Left lung (tissue), 10 donors: ENCODE data around the gene IL17RC. TPM values are rescaled to one million over a fixed set of nuclear protein-coding genes. Genes with fewer than 3 reads are reported as not detected.
A peak's percentile ranks its signal among the peaks of the same experiment; 100 is the strongest.

ENCODE experiments used
- ATAC-seq: fragments of 200-7000 bp; cut with Tn5 transposase; one replicate; pipeline ENCODE4 v1.9.1; 2020; ENCODE audit warnings: moderate library complexity
- DNase-seq, 4 donors: peaks; one replicate each; pipeline ENCODE4 v3.0.0-alpha.2; 2013 to 2020
- H3K27ac ChIP-seq, 2 donors: fragments of 200-600 bp; sonication (generic) in 1 of 2; one replicate each; pipeline versions ENCODE4 v1.5.0 to v1.8.0; 2020 to 2021
- H3K27me3 ChIP-seq, 2 donors: fragments of 200-600 bp; sonication (generic) in 1 of 2; one replicate each; pipeline versions ENCODE4 v1.5.0 to v1.8.0; 2020 to 2021
- H3K36me3 ChIP-seq, 2 donors: fragments of 200-600 bp; sonication (generic) in 1 of 2; one replicate each; pipeline versions ENCODE4 v1.5.0 to v1.8.0; 2020 to 2021
- H3K4me1 ChIP-seq, 2 donors: fragments of 200-600 bp; one replicate each; pipeline ENCODE4 v1.8.0; 2021
- H3K4me3 ChIP-seq, 2 donors: fragments of 200-600 bp; sonication (generic) in 1 of 2; one replicate each; pipeline versions ENCODE4 v1.5.0 to v1.8.0; 2020 to 2021; ENCODE audit warnings: mild to moderate bottlenecking in 1 of 2
- H3K9me3 ChIP-seq, 2 donors: fragments of 200-600 bp; sonication (generic) in 1 of 2; one replicate each; pipeline versions ENCODE4 v1.5.0 to v1.8.0; 2020 to 2021
- CTCF ChIP-seq, 2 donors: fragments of 200-600 bp; sonication (generic) in 1 of 2; IDR thresholded peaks; one replicate each; pipeline versions ENCODE4 v1.5.0 to v1.8.0; 2021; ENCODE audit warnings: antibody characterized with exemption in 2 of 2
- intact Hi-C, 2 donors: fragments of 100-400 bp; cut with DNase I; formaldehyde crosslinking; loops; one replicate each; pipeline versions ENCODE4 v1.11.2 to v1.14.2; 2022
- polyA plus RNA-seq, 6 donors: library from polyadenylated mRNA; unstranded; fragments of 120-200 nt; gene quantifications; one replicate each; pipeline ENCODE4 v1.2.1, GENCODE V29; 2013; ENCODE audit not compliant: insufficient read length in 6 of 6
- total RNA-seq, 2 donors: library from RNA; stranded (reverse); fragmentation: NEBNext Ultra II Directional; extraction: Animal tissue kit (Norgen Biotek cat#: 25700); gene quantifications; one replicate each; pipeline ENCODE4 v1.2.1, GENCODE V29; 2021
- donor health status: DM: no; HTN: yes; CAD: no.
- donor health status: DM: no; HTN: no; CAD: no.

Gene IL17RC
- total and polyA plus RNA-seq, 8 donors, result 20.4 to 54.4 (median 46.9) TPM

GRCh38 chr3:9933561-9934234, 16.8 kb downstream of the IL17RC start, which contains the start of gene CRELD1:
Gene CRELD1, plus strand, starts transcription at chr3:9933834. Its CDS starts 605 bp downstream, at chr3:9934439.
- Histone ChIP-seq H3K36me3 (peaks cover 0 to 25% of the 10 kb centered on the region in 2 donors), H3K4me1 (peaks cover 8 to 38% of the 10 kb centered on the region in 2 donors), H3K9me3 (no peaks in the 10 kb centered on the region), H3K27ac (peak within 1 kb of the TSS; percentile 87 to 88), H3K4me3 (peak within 1 kb of the TSS; percentile 79 to 89), H3K27me3 (no peaks in the 10 kb centered on the region)
- no peak for TF ChIP-seq CTCF (IDR thresholded peaks at IDR 0.05)
- peak; percentile 94 for ATAC-seq
- intact Hi-C loops, result no loop called here
- peak; percentile 93 to 97 (median 95) for DNase-seq

DNA sequence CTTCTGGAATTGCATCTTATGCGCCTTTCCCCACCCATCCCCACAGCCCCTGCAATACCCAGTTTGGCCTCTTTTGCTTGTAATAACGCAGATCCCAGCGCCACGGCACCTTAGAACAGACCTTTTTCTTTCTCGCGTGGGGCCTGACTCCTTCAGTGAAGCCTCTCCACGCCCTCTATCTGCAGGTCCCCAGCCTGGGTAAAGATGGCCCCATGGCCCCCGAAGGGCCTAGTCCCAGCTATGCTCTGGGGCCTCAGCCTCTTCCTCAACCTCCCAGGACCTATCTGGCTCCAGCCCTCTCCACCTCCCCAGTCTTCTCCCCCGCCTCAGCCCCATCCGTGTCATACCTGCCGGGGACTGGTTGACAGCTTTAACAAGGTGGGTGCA, 17.3 kb downstream of the IL17RC start:
- peak overlapping the region; percentile 87 to 88 for H3K27ac ChIP-seq
- TF ChIP-seq CTCF (IDR thresholded peaks at IDR 0.05), result no peak
- intact Hi-C loops, result no loop called here
- peaks cover 0 to 26% of the 10 kb centered on the region in 2 donors for H3K36me3 ChIP-seq
- no peaks in the 10 kb centered on the region for H3K9me3 ChIP-seq
- peaks cover 8 to 38% of the 10 kb centered on the region in 2 donors for H3K4me1 ChIP-seq
- no peak for DNase-seq
- no peaks in the 10 kb centered on the region for H3K27me3 ChIP-seq
- ATAC-seq, result peak; percentile 0
- peak overlapping the region; percentile 79 to 89 for H3K4me3 ChIP-seq

DNA sequence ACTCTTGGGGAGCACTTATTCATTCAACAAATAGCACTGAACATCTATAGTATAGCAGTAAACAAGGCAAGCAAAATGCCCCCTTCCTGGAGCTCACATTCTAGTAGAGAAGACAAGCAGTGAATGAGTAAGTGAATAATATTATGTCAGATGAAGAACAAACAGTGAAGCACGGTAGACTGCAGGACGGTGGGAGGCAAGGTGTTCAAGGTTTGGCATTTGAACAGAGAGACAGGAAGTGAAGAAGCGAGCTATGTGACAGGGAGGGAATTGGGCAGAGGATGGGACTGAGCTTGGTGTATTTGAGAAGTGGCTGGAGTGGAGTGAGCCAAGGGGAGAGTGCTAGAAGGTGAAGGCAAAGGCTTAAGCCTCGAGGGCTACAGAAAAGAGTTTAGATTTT, 18.1 kb downstream of the IL17RC start:
- Histone ChIP-seq H3K4me3 (peak overlapping the region in 1 of 2 donors; percentile 89), H3K4me1 (peaks cover 8 to 38% of the 10 kb centered on the region in 2 donors), H3K27me3 (no peaks in the 10 kb centered on the region), H3K27ac (no peak overlapping the region), H3K9me3 (no peaks in the 10 kb centered on the region), H3K36me3 (peaks cover 0 to 26% of the 10 kb centered on the region in 2 donors)
- DNase-seq (no peak), ATAC-seq (no peak)
- intact Hi-C loops, result no loop called here
- no peak for TF ChIP-seq CTCF (IDR thresholded peaks at IDR 0.05)

DNA sequence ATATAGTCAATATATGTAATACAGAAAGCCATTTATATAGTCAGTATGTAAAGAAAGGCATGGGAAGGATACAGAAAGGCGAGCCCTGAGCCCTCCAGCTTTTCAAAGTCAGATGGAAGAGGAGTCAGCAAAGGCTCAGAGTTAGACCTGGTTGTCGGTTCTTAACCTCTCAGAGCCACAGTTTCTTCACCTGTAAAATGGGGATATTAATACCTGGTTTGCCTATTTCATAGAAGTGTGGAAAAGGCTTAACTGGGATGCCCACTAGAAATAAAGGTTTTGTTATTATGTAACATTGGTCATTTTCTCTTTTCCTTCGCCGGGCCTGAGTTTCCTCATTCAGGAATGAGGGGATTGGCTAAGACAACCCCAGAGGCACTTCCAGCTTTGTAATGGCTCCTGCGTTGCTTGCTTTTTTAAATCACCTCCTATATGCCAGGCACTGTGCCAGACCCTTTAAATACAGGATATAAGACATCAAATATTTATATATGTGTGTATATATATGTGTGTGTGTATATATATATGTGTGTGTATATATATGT, 19.1 kb downstream of the IL17RC start:
- Histone ChIP-seq H3K4me1 (peaks cover 8 to 38% of the 10 kb centered on the region in 2 donors), H3K36me3 (peaks cover 0 to 26% of the 10 kb centered on the region in 2 donors)
- intact Hi-C loops, result no loop called here

More for the DNA sequence above, 19.1 kb downstream of the IL17RC start:
- no peak for TF ChIP-seq CTCF (IDR thresholded peaks at IDR 0.05)
- no peaks in the 10 kb centered on the region for H3K9me3 ChIP-seq
- no peak overlapping the region for H3K27ac ChIP-seq
- DNase-seq (no peak), ATAC-seq (no peak)
- no peaks in the 10 kb centered on the region for H3K27me3 ChIP-seq
- H3K4me3 ChIP-seq, result no peak overlapping the region
